Measurements from ENCODE around the gene DMBX1. TPM values are rescaled to one million over a fixed set of nuclear protein-coding genes. Genes with fewer than 3 reads are reported as not detected.

Gene DMBX1
- total RNA-seq, 1 donor from 2014 or later: 0.45 TPM

- no peak for DNase-seq (ENCODE audit: low spot score)
These were observed 35.8 kb downstream of the DMBX1 start for GRCh38 chr1:46525253-46525983.

- DNase-seq (ENCODE audit: low spot score): no peak
These were observed 36.5 kb downstream of the DMBX1 start for GRCh38 chr1:46526013-46526690.

GRCh38 chr1:46526691-46527291 is 37.2 kb downstream of the DMBX1 start:
- DNase-seq (ENCODE audit: low spot score): no peak

GRCh38 chr1:46527474-46528296 is 38.0 kb downstream of the DMBX1 start:
- DNase-seq (ENCODE audit: low spot score): no peak

GRCh38 chr1:46528297-46528955 is 38.8 kb downstream of the DMBX1 start:
- DNase-seq (ENCODE audit: low spot score): no peak

- DNase-seq (ENCODE audit: low spot score): no peak
These were observed 39.5 kb downstream of the DMBX1 start for GRCh38 chr1:46529031-46529630.

- no peak for DNase-seq (ENCODE audit: low spot score)
These were observed 40.7 kb downstream of the DMBX1 start for GRCh38 chr1:46530311-46530710.

- no peak for DNase-seq (ENCODE audit: low spot score)
These were observed 41.3 kb downstream of the DMBX1 start for GRCh38 chr1:46530791-46531409.

GRCh38 chr1:46532095-46532494 is 42.5 kb downstream of the DMBX1 start:
- no peak for DNase-seq (ENCODE audit: low spot score)

GRCh38 chr1:46532498-46533178 is 43.0 kb downstream of the DMBX1 start:
- peak; percentile 93 for DNase-seq (ENCODE audit: low spot score)

GRCh38 chr1:46533179-46533864 is 43.7 kb downstream of the DMBX1 start:
- no peak for DNase-seq (ENCODE audit: low spot score)

GRCh38 chr1:46535063-46535462 is 45.4 kb downstream of the DMBX1 start:
- no peak for DNase-seq (ENCODE audit: low spot score)

GRCh38 chr1:46536527-46536926 is 46.9 kb downstream of the DMBX1 start:
- no peak for DNase-seq (ENCODE audit: low spot score)

GRCh38 chr1:46537651-46538050 is 48.0 kb downstream of the DMBX1 start:
- DNase-seq (ENCODE audit: low spot score): no peak

- no peak for DNase-seq (ENCODE audit: low spot score)
These were observed 48.5 kb downstream of the DMBX1 start for GRCh38 chr1:46538147-46538546.
